ENCODE measurements around the gene COPRS. TPM values are rescaled to one million over a fixed set of nuclear protein-coding genes. Genes with fewer than 3 reads are reported as not detected.

Gene COPRS
- total RNA-seq, 1 experiment from 2014 or later: 46.8 TPM

GRCh38 chr17:31882571-31882970 lies 23.5 kb upstream of the COPRS start:
- H3K4me1 Mint-ChIP-seq (ENCODE audit: insufficient read depth, unreplicated experiment): no peaks in the 10 kb centered on the region
- TF ChIP-seq CTCF (IDR thresholded peaks at IDR 0.05; ENCODE audit: unreplicated experiment): no peak
- BruUV-seq (replicated peaks): no TSS peak
- ChIA-PET CTCF (interaction anchor here (0.6 to 0.7 kb wide), 3 partner anchors 26 to 45 kb away, joined by 3 read pairs; no protein-coding TSS in a partner anchor), POLR2A (interaction anchor here (0.6 to 1.6 kb wide), 4 partner anchors 18 to 359 kb away, joined by 3 to 4 read pairs (median 4); partner anchors contain the start of gene UTP6)
- peaks cover 100% of the 10 kb centered on the region for H3K36me3 Mint-ChIP-seq (ENCODE audit: insufficient read depth, unreplicated experiment)
- no peak overlapping the region for H3K27ac Mint-ChIP-seq (ENCODE audit: low read depth, unreplicated experiment)
- intact Hi-C loops (cut with micrococcal nuclease): no loop called here
- no peak for DNase-seq (ENCODE audit: unreplicated experiment)
- no peaks in the 10 kb centered on the region for H3K27me3 Mint-ChIP-seq (ENCODE audit: insufficient read depth, unreplicated experiment)
- no peak overlapping the region for H3K4me3 Mint-ChIP-seq (ENCODE audit: unreplicated experiment)
- H3K9me3 Mint-ChIP-seq (ENCODE audit: unreplicated experiment): no peaks in the 10 kb centered on the region

- intact Hi-C loops (cut with micrococcal nuclease): no loop called here
- H3K36me3 Mint-ChIP-seq (ENCODE audit: insufficient read depth, unreplicated experiment): peaks cover 97% of the 10 kb centered on the region
- TF ChIP-seq CTCF (IDR thresholded peaks at IDR 0.05; ENCODE audit: unreplicated experiment): no peak
- no peaks in the 10 kb centered on the region for H3K27me3 Mint-ChIP-seq (ENCODE audit: insufficient read depth, unreplicated experiment)
- H3K27ac Mint-ChIP-seq (ENCODE audit: low read depth, unreplicated experiment): no peak overlapping the region
- no TSS peak for BruUV-seq (replicated peaks)
- H3K9me3 Mint-ChIP-seq (ENCODE audit: unreplicated experiment): no peaks in the 10 kb centered on the region
- CTCF ChIA-PET: interaction anchor here (1.1 kb wide), 1 partner anchor 15 kb away, joined by 5 read pairs; no protein-coding TSS in a partner anchor
- no peaks in the 10 kb centered on the region for H3K4me1 Mint-ChIP-seq (ENCODE audit: insufficient read depth, unreplicated experiment)
- no peak overlapping the region for H3K4me3 Mint-ChIP-seq (ENCODE audit: unreplicated experiment)
- DNase-seq (ENCODE audit: unreplicated experiment): no peak
- POLR2A ChIA-PET: interaction anchor here (0.6 kb wide), 1 partner anchor 102 kb away, joined by 3 read pairs; no protein-coding TSS in a partner anchor
These were observed 21.3 kb upstream of the COPRS start for GRCh38 chr17:31880311-31880710.

DNA sequence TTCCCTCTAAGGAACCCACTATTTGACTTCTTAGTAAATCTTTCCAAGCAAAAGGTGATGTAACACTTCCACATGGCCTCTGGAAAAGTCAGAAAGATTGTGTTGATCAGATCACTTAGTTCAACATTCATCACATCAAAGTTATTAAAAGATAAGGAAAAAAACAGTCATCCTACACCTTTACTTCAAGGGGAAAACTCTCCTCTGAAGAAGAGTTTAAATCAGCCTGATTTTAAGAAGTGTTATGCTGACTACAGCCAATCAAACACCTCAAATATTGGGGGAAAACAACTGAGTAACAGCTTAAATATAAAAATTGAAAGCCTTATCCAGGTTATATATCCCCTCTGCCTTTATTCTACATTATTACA lies 19.6 kb upstream of the COPRS start:
- DNase-seq (ENCODE audit: unreplicated experiment): no peak
- POLR2A ChIA-PET: no interaction called here
- H3K4me3 Mint-ChIP-seq (ENCODE audit: unreplicated experiment): no peak overlapping the region
- no TSS peak for BruUV-seq (replicated peaks)
- intact Hi-C loops (cut with micrococcal nuclease): no loop called here
- peaks cover 97% of the 10 kb centered on the region for H3K36me3 Mint-ChIP-seq (ENCODE audit: insufficient read depth, unreplicated experiment)
- CTCF ChIA-PET: no interaction called here
- H3K27ac Mint-ChIP-seq (ENCODE audit: low read depth, unreplicated experiment): no peak overlapping the region
- no peaks in the 10 kb centered on the region for H3K27me3 Mint-ChIP-seq (ENCODE audit: insufficient read depth, unreplicated experiment)
- H3K9me3 Mint-ChIP-seq (ENCODE audit: unreplicated experiment): no peaks in the 10 kb centered on the region
- TF ChIP-seq CTCF (IDR thresholded peaks at IDR 0.05; ENCODE audit: unreplicated experiment): no peak
- H3K4me1 Mint-ChIP-seq (ENCODE audit: insufficient read depth, unreplicated experiment): no peaks in the 10 kb centered on the region

GRCh38 chr17:31877911-31878702 lies 19.1 kb upstream of the COPRS start:
- Mint-ChIP-seq H3K4me3 (ENCODE audit: unreplicated experiment) (no peak overlapping the region), H3K36me3 (ENCODE audit: insufficient read depth, unreplicated experiment) (peaks cover 97% of the 10 kb centered on the region), H3K4me1 (ENCODE audit: insufficient read depth, unreplicated experiment) (no peaks in the 10 kb centered on the region), H3K27me3 (ENCODE audit: insufficient read depth, unreplicated experiment) (no peaks in the 10 kb centered on the region), H3K9me3 (ENCODE audit: unreplicated experiment) (no peaks in the 10 kb centered on the region), H3K27ac (ENCODE audit: low read depth, unreplicated experiment) (no peak overlapping the region)
- no peak for DNase-seq (ENCODE audit: unreplicated experiment)
- ChIA-PET CTCF (no interaction called here), POLR2A (no interaction called here)
- no peak for TF ChIP-seq CTCF (IDR thresholded peaks at IDR 0.05; ENCODE audit: unreplicated experiment)
- no TSS peak for BruUV-seq (replicated peaks)
- intact Hi-C loops (cut with micrococcal nuclease): no loop called here

Measured in MCF 10A (cell line).